GM12878 (cell line): ENCODE data around the gene MARS1. TPM values are rescaled to one million over a fixed set of nuclear protein-coding genes. Genes with fewer than 3 reads are reported as not detected.

Experiments used
- ASH2L ChIP-seq: fragments of 300-600, 200-600 bp; sonication (generic); IDR thresholded peaks from 2 replicates; pipeline ENCODE4 v1.6.1; 2017; ENCODE audit warnings: low read depth, mild to moderate bottlenecking, borderline replicate concordance
- BRCA1 ChIP-seq: IDR thresholded peaks from 2 replicates; pipeline ENCODE4 v1.6.1; 2011; ENCODE audit warnings: low read depth, low read length, improper control_type of control experiment
- DPF2 ChIP-seq: fragments of 450-650 bp; IDR thresholded peaks from 2 replicates; pipeline ENCODE4 v1.6.1; 2017; ENCODE audit warnings: mild to moderate bottlenecking
- E4F1 ChIP-seq: fragments of 450-650 bp; IDR thresholded peaks from 2 replicates; pipeline ENCODE4 v1.6.1; 2018; ENCODE audit warnings: borderline replicate concordance, mild to moderate bottlenecking; ENCODE audit not compliant: partially characterized antibody
- ESRRA ChIP-seq: IDR thresholded peaks from 2 replicates; pipeline ENCODE4 v1.6.1; 2012; ENCODE audit warnings: mild to moderate bottlenecking, low read length, improper control_type of control experiment
- NBN ChIP-seq: fragments of 450-650 bp; IDR thresholded peaks from 2 replicates; pipeline ENCODE4 v1.6.1; 2016
- NFXL1 ChIP-seq: fragments of 450-650 bp; IDR thresholded peaks from 2 replicates; pipeline ENCODE4 v1.6.1; 2017; ENCODE audit warnings: antibody characterized with exemption, mild to moderate bottlenecking, borderline replicate concordance
- NR2C2 ChIP-seq: IDR thresholded peaks from 2 replicates; pipeline ENCODE4 v1.6.1; 2011; ENCODE audit warnings: borderline replicate concordance, low read depth; ENCODE audit not compliant: control insufficient read depth, insufficient read length
- PAX5 ChIP-seq: IDR thresholded peaks from 2 replicates; pipeline ENCODE4 v1.6.1; 2011; ENCODE audit warnings: low read depth, low read length, borderline replicate concordance
- POU2F2 ChIP-seq: IDR thresholded peaks from 3 replicates; pipeline ENCODE4 v1.6.1; 2011; ENCODE audit warnings: low read depth, mild to moderate bottlenecking, low read length, borderline replicate concordance
- RELB ChIP-seq: fragments of 450-650 bp; IDR thresholded peaks from 2 replicates; pipeline ENCODE4 v1.6.1; 2017; ENCODE audit warnings: low read depth, mild to moderate bottlenecking, moderate library complexity
- RFX5 ChIP-seq: IDR thresholded peaks from 2 replicates; pipeline ENCODE4 v1.6.1; 2011; ENCODE audit warnings: low read depth, low read length, improper control_type of control experiment
- SMAD5 ChIP-seq: IDR thresholded peaks from 2 replicates; pipeline ENCODE4 v1.6.1; 2016; ENCODE audit warnings: antibody characterized with exemption, low read depth
- SMARCA5 ChIP-seq: fragments of 450-650 bp; IDR thresholded peaks from 2 replicates; pipeline ENCODE4 v1.6.1; 2017; ENCODE audit warnings: mild to moderate bottlenecking
- SP1 ChIP-seq: IDR thresholded peaks from one replicate; pipeline ENCODE4 v1.6.1; 2011; ENCODE audit warnings: low read depth, low read length
- STAT1 ChIP-seq: fragments of 450-650 bp; conservative IDR thresholded peaks from 2 replicates; pipeline ENCODE4 v1.6.1; 2014; ENCODE audit warnings: antibody characterized with exemption, mild to moderate bottlenecking
- ZBED1 ChIP-seq: IDR thresholded peaks from 2 replicates; pipeline ENCODE4 v1.6.1; 2016; ENCODE audit warnings: borderline replicate concordance
- ZNF217 ChIP-seq: fragments of 450-650 bp; IDR thresholded peaks from 2 replicates; pipeline ENCODE4 v1.6.1; 2017; ENCODE audit warnings: antibody characterized with exemption, mild to moderate bottlenecking
- polyA plus RNA-seq, 11 experiments: library from polyadenylated mRNA; depleted of rRNA in 4 of 11; unstranded in 6 of 11; stranded (reverse) in 5 of 11; fragments of >200 nt; fragmentation: Nextera tagmentation in 4 of 11; fragmentation: Illumina TruSeq in 1 of 11; extraction: Ambion mirVana in 4 of 11; extraction: Trizol in 1 of 11; gene quantifications; 1 replicate in 1 of 11; 2 replicates in 10 of 11; pipeline versions ENCODE4 v1.2.1 to v1.2.3, GENCODE V29; 2011 to 2016; ENCODE audit warnings: inconsistent platforms in 2 of 11, missing spikeins in 2 of 11, low read depth in 1 of 11
- total RNA-seq, 4 experiments: library from RNA; depleted of rRNA in 3 of 4; stranded (reverse); fragments of >200 nt in 3 of 4; fragmentation: Illumina TruSeq in 1 of 4; extraction: Trizol in 1 of 4; gene quantifications; 2 replicates each; pipeline versions ENCODE4 v1.2.1 to v1.2.3, GENCODE V29; 2013 to 2021
- TF ChIP-seq, protein P1 (sequence below): fragments of 450-650 bp; IDR thresholded peaks from 2 replicates; pipeline ENCODE4 v1.6.1; 2017; ENCODE audit warnings: mild to moderate bottlenecking, moderate library complexity
- TF ChIP-seq, protein P2 (sequence below): IDR thresholded peaks from 2 replicates; pipeline ENCODE4 v1.6.1; 2011; ENCODE audit warnings: borderline replicate concordance, low read depth, mild to moderate bottlenecking, moderate library complexity, low read length; ENCODE audit not compliant: insufficient read depth, poor library complexity, severe bottlenecking
- TF ChIP-seq, protein P3 (sequence below): fragments of 450-650 bp; IDR thresholded peaks from 2 replicates; pipeline ENCODE4 v1.6.1; 2017; ENCODE audit warnings: borderline replicate concordance

Gene MARS1
- total and polyA plus RNA-seq, 10 of the 15 experiments (the other 5 are each of a cell fraction or from before 2014, with no cell fraction given): 72.3 to 270 (median 153) TPM

GRCh38 chr12:57462251-57462911 lies 25.5 kb upstream of the MARS1 start (continued):
- TF ChIP-seq, protein P1, sequence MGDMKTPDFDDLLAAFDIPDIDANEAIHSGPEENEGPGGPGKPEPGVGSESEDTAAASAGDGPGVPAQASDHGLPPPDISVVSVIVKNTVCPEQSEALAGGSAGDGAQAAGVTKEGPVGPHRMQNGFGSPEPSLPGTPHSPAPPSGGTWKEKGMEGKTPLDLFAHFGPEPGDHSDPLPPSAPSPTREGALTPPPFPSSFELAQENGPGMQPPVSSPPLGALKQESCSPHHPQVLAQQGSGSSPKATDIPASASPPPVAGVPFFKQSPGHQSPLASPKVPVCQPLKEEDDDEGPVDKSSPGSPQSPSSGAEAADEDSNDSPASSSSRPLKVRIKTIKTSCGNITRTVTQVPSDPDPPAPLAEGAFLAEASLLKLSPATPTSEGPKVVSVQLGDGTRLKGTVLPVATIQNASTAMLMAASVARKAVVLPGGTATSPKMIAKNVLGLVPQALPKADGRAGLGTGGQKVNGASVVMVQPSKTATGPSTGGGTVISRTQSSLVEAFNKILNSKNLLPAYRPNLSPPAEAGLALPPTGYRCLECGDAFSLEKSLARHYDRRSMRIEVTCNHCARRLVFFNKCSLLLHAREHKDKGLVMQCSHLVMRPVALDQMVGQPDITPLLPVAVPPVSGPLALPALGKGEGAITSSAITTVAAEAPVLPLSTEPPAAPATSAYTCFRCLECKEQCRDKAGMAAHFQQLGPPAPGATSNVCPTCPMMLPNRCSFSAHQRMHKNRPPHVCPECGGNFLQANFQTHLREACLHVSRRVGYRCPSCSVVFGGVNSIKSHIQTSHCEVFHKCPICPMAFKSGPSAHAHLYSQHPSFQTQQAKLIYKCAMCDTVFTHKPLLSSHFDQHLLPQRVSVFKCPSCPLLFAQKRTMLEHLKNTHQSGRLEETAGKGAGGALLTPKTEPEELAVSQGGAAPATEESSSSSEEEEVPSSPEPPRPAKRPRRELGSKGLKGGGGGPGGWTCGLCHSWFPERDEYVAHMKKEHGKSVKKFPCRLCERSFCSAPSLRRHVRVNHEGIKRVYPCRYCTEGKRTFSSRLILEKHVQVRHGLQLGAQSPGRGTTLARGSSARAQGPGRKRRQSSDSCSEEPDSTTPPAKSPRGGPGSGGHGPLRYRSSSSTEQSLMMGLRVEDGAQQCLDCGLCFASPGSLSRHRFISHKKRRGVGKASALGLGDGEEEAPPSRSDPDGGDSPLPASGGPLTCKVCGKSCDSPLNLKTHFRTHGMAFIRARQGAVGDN: no peak
- TF ChIP-seq, protein P2, sequence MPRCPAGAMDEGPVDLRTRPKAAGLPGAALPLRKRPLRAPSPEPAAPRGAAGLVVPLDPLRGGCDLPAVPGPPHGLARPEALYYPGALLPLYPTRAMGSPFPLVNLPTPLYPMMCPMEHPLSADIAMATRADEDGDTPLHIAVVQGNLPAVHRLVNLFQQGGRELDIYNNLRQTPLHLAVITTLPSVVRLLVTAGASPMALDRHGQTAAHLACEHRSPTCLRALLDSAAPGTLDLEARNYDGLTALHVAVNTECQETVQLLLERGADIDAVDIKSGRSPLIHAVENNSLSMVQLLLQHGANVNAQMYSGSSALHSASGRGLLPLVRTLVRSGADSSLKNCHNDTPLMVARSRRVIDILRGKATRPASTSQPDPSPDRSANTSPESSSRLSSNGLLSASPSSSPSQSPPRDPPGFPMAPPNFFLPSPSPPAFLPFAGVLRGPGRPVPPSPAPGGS: no peak
- TF ChIP-seq ASH2L (no peak), NFXL1 (no peak), BRCA1 (no peak), RELB (peak; percentile 92), DPF2 (peak; percentile 14; the same call in 1 of the 2 replicates), NBN (peak; percentile 83), ZBED1 (no peak), ZNF217 (no peak), E4F1 (no peak), RFX5 (no peak), POU2F2 (peak; percentile 62; the same call in 1 of the 3 replicates), PAX5 (no peak), SP1 (peak; percentile 63), SMARCA5 (peak; percentile 86), STAT1 (no peak), NR2C2 (no peak), SMAD5 (no peak), ESRRA (no peak)
- TF ChIP-seq, protein P3, sequence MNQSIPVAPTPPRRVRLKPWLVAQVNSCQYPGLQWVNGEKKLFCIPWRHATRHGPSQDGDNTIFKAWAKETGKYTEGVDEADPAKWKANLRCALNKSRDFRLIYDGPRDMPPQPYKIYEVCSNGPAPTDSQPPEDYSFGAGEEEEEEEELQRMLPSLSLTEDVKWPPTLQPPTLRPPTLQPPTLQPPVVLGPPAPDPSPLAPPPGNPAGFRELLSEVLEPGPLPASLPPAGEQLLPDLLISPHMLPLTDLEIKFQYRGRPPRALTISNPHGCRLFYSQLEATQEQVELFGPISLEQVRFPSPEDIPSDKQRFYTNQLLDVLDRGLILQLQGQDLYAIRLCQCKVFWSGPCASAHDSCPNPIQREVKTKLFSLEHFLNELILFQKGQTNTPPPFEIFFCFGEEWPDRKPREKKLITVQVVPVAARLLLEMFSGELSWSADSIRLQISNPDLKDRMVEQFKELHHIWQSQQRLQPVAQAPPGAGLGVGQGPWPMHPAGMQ: no peak
